Activated T-cell treated with anti-CD3 and anti-CD28 coated beads, Interleukin-2, amount 50 U/mL, for 24 hours (primary cell): ENCODE measurements around the gene ZNF655.
"Not testable (repeated sequence)": the region's sequence is repeated elsewhere in the genome, so short reads cannot be mapped to it uniquely, and the experiment has no call there.

ENCODE experiments used
- DNase-seq: peaks from one replicate; pipeline ENCODE4 v3.0.0-alpha.2; 2020
- H3K27ac Mint-ChIP-seq: 2 replicates; pipeline ENCODE4 v1.8.0; 2020; ENCODE audit warnings: mild to moderate bottlenecking, mixed read lengths
- H3K27me3 Mint-ChIP-seq: 2 replicates; pipeline ENCODE4 v1.8.0; 2020; ENCODE audit warnings: mixed read lengths
- H3K36me3 Mint-ChIP-seq: 2 replicates; pipeline ENCODE4 v1.8.0; 2020; ENCODE audit warnings: low read depth, mixed read lengths
- H3K4me1 Mint-ChIP-seq: 2 replicates; pipeline ENCODE4 v1.8.0; 2020; ENCODE audit warnings: low read depth, mixed read lengths
- H3K4me3 Mint-ChIP-seq: 2 replicates; pipeline ENCODE4 v1.8.0; 2020; ENCODE audit warnings: mild to moderate bottlenecking, moderate library complexity, mixed read lengths
- H3K9me3 Mint-ChIP-seq: 2 replicates; pipeline ENCODE4 v1.8.0; 2020; ENCODE audit warnings: mixed read lengths

ZNF655 gene

DNA sequence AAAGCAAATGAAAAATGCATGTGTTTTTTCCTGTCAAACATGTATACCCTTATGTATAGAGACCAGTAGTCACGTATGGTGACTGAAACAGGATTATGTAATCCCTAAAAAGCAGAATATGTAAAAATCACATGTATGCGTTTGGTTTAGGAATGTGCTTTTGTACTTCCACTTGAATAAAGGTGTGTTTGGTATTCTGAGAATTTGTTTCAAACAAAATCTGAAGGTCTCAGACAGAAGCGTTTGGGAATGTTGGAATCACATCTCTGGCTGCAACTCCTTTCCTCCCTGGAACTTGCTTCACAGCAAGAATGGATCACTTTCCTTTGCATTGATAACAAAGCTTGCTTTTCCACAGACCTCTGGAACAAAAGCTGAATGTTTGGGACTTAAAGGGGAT lies 17.8 kb downstream of the ZNF655 start:
- no peak for DNase-seq
- no peaks in the 10 kb centered on the region for H3K27me3 Mint-ChIP-seq
- H3K36me3 Mint-ChIP-seq = peaks cover 39% of the 10 kb centered on the region
- H3K4me1 Mint-ChIP-seq = peaks cover 19% of the 10 kb centered on the region
- H3K4me3 Mint-ChIP-seq = no peak overlapping the region
- H3K9me3 Mint-ChIP-seq = no peaks in the 10 kb centered on the region
- no peak overlapping the region for H3K27ac Mint-ChIP-seq

DNA sequence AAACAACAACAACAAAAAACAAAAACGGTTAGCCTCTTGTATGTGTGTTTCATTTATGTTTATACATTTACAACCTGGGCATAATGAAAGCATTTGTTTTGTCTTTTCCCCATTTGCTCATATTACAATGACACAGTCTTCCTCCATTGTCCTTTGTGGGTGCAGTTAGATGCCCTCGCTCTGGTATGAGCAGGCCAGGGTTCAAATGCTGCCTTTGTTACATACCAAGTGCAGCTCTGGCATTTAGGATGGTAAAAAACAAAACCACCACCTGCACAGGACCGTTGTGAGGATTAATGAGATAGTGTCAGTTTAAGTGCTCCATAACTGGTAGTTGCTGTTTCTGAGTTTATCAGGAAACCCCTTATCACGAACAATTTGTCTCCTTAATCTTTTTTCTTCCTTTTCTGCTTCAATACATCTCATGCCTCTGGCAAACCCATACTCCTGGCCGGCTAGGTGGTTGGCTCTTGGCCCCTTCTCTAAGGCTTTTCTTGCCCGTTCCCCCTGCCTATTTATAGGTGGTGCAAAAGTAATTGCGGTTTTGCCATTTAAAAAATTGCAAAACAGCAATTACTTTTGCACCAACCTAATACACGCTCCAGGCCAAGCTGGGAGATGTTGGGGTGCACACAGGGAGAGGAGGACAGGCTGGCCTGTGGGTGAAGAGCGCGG lies 21.0 kb downstream of the ZNF655 start:
- Mint-ChIP-seq H3K9me3 (no peaks in the 10 kb centered on the region), H3K27me3 (no peaks in the 10 kb centered on the region), H3K4me1 (peaks cover 20% of the 10 kb centered on the region), H3K4me3 (peak overlapping the region; percentile 77), H3K27ac (peak overlapping the region; percentile 52), H3K36me3 (peaks cover 11% of the 10 kb centered on the region)
- no peak for DNase-seq

DNA sequence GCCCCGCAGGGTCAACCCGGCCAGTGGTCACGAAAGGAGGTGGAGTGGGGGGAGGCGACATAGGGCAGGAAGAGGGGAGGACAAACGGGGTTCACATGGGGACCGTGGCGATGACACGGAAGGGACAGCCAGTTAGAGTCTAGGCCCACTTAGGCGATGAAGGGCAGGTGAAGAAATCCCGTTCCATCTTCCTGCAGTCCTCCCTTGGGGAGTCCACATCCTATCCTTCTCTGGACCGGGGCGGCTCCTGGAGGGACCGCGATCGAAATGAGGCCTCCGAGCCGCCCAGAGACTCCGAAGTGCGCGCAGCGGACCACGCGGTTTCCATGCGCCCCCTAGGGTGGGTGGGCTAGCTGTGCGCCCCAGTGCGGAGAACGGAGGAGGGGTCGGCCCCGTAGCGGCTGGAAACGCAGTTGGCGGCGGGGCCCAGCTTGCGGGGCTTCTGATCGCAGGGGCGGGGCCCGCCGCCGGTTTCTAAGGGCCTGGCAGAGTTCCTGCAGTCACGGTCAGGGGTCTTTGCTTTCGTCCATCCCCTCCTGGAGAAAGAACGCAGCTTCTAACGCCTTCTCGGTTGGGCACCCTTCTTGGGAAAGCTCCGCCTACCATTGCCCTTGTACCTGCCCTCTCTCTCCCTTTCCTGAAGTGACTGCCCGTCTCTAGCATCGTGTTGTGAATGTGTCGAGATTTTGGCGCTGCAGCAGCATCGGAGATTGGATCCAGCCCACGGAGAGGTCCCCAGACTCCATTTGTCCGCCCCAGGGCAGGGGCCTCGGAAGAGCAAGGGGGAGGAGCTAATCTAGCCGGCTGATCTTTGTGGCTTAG lies 21.7 kb downstream of the ZNF655 start:
- Mint-ChIP-seq H3K27ac (peak overlapping the region; percentile 89), H3K27me3 (no peaks in the 10 kb centered on the region)
- peak; percentile 77 for DNase-seq

DNA sequence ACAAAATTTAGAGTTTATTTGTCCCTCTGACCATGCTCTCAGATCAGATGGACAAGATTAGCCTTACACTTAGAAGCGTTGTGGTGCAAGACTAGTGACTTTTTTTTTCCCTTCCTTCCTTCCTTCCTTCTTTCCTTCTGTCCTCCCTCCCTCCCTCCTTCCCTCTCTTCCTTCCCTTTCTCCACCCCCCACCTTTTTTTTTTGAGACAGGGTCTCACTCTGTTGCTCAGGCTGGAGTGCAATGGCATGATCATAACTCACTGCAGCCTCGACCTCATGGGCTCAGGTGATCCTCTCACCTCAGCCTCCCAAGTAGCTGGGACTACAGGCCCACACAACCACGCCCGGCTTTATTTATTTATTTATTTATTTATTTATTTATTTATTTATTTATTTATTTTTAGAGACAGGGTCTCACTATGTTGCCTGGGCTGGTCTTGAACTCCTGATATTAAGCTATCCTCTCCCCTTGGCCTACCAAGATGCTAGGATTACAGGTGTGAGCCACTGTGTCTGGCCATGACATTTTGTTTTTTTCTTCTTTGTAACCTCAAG lies 22.4 kb downstream of the ZNF655 start:
- not testable (repeated sequence) for H3K36me3 Mint-ChIP-seq, DNase-seq, H3K9me3 Mint-ChIP-seq, H3K27me3 Mint-ChIP-seq
- H3K4me1 Mint-ChIP-seq = peaks cover 20% of the 10 kb centered on the region
- H3K4me3 Mint-ChIP-seq = peak overlapping the region; percentile 77
- peak overlapping the region; percentile 89 for H3K27ac Mint-ChIP-seq

More for the DNA sequence above, 21.7 kb downstream of the ZNF655 start:
- H3K4me3 Mint-ChIP-seq = peak overlapping the region; percentile 77
- H3K4me1 Mint-ChIP-seq = peaks cover 20% of the 10 kb centered on the region
- H3K9me3 Mint-ChIP-seq = no peaks in the 10 kb centered on the region
- peaks cover 5% of the 10 kb centered on the region for H3K36me3 Mint-ChIP-seq

DNA sequence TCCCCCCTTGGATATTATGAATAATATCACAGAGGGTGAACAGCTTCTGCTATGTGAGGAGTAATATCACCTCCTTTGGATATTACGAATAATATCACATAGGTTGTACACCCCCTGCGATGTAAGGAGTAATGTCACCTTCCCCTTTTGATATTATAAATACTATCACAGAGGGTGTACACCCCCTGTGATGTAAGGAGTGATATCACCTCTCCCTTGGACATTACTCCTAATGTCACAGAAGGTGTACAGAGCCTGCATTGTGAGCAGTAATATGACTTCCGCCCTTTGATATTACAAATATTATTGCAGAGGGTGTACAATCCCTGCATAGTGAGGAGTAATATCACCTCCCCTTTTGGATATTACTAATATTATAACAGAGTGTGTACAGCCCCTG lies 30.4 kb downstream of the ZNF655 start:
- Mint-ChIP-seq H3K9me3 (no peaks in the 10 kb centered on the region), H3K4me3 (no peak overlapping the region), H3K36me3 (no peaks in the 10 kb centered on the region), H3K4me1 (no peaks in the 10 kb centered on the region), H3K27ac (no peak overlapping the region), H3K27me3 (no peaks in the 10 kb centered on the region)
- no peak for DNase-seq

DNA sequence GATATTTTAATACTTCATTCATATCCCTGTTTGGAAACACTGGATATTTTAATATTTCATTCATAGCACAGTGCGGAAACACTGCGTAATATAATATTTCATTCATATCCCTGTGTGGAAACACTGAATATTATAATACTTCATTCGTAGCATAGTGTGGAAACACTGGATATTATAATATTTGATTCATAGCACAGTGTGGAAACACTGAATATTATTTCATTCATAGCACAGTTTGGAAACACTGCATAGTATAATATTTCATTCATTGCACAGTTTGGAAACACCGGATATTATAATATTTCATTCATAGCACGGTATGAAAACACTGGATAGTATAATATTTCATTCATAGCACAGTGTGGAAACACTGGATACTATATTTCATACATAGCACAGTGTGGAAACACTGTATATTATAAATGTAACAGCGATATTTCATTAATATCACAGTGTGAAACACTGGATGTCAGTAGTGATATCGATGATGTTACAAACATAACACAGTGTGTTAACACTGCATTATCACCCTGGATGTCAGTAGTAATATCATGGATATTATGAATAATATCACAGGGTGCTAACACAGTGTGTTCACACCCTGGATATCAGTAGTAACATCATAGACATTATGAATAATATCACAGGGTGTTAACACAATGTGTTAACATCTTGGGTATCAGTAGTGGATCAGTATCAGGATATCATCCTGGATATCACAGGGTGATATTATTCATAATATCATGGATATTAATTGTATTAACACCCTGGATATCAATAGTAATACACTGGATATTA lies 36.7 kb downstream of the ZNF655 start:
- no peak overlapping the region for H3K27ac Mint-ChIP-seq
- H3K4me1 Mint-ChIP-seq = no peaks in the 10 kb centered on the region
- no peak for DNase-seq
- H3K36me3 Mint-ChIP-seq = no peaks in the 10 kb centered on the region
- no peak overlapping the region for H3K4me3 Mint-ChIP-seq
- no peaks in the 10 kb centered on the region for H3K9me3 Mint-ChIP-seq
- no peaks in the 10 kb centered on the region for H3K27me3 Mint-ChIP-seq

DNA sequence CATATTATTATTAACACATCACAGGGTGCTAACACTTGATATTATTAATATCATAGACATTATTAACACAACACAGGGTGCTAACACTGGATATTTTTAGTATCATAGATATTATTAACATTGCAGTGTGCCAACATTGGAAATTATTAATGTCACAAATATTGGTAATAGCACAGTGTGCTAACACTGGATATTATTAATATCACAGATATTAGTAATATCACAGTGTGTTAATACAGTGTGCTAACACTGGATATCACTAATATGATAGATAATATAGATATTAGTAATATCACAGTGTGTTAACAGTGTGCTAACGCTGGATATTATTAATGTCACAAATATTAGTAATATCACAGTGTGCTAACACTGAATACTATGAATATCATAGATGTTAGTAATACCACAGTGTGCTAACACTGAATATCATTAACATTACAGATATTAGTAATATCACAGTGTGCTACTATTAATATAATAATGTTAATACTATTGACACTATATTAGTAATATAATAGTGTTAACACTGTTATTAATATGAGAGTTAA lies 38.0 kb downstream of the ZNF655 start:
- no peak overlapping the region for H3K27ac Mint-ChIP-seq
- no peaks in the 10 kb centered on the region for H3K9me3 Mint-ChIP-seq
- H3K4me1 Mint-ChIP-seq = no peaks in the 10 kb centered on the region
- H3K4me3 Mint-ChIP-seq = no peak overlapping the region
- no peaks in the 10 kb centered on the region for H3K27me3 Mint-ChIP-seq
- no peak for DNase-seq
- H3K36me3 Mint-ChIP-seq = no peaks in the 10 kb centered on the region

DNA sequence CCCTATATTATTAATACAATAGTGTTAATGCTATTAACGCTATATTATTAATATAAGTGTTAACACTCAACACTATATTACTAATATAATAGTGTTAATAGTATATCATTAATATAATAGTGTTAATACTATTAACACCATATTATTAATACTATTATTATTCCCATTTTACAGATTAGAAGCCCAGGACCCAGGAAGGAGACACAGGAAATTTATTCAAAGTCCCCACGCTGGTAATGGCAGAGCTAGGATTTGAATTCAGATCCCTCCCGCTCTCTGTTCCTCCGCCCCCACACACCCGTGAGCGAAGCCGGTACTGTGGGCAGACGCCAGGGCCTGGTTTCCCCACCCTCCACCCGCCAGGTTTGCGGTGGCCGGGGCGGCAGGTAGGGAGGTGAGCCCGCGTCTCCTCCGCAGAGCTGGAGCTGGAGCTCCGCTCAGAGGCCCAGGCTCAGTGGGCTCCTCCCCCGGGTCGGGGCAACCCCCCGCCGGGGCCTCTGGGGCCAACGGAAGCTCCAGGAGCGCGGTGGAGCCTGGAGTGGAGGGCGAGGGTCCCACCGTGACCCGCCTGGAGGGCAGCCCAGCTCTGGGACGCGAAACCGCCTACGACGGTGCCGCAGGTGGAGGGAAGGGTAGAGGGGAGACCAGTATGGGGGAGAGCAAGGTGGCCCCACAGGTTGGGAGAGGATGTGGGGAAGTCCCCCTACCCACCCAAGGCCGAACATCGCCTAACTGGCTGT lies 39.5 kb downstream of the ZNF655 start, which contains the start of gene TMEM225B:
TSS of gene TMEM225B (plus strand) at position 506 of the 740 bp plus-strand sequence. CDS start 6,122 bp downstream, outside the sequence.
- no peak for DNase-seq
- Mint-ChIP-seq H3K36me3 (no peaks in the 10 kb centered on the region), H3K9me3 (no peaks in the 10 kb centered on the region), H3K4me3 (no peak within 1 kb of the TSS), H3K4me1 (no peaks in the 10 kb centered on the region), H3K27ac (no peak within 1 kb of the TSS), H3K27me3 (no peaks in the 10 kb centered on the region)

DNA sequence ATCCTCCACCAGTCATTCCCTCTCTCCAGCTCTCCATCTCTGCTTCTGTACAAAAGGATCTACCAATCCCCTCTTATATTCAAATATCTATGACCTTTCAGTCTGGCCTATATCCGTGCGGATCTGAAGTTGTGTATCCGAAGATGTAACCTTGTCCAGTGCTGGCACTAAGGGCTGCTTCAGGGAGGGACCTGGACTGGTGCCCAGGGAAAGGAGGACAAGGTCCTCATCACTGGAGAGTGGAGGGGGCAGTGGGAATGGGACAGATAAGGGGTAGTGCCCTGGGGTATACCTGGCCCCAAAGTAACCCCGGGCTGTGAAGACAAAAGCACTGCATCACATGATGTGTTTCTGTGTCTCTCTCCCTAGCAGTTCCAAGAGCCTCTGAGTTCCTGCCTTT lies 41.4 kb downstream of the ZNF655 start:
- Mint-ChIP-seq H3K27ac (no peak overlapping the region), H3K36me3 (no peaks in the 10 kb centered on the region), H3K9me3 (no peaks in the 10 kb centered on the region), H3K27me3 (no peaks in the 10 kb centered on the region), H3K4me3 (no peak overlapping the region), H3K4me1 (no peaks in the 10 kb centered on the region)
- no peak for DNase-seq

DNA sequence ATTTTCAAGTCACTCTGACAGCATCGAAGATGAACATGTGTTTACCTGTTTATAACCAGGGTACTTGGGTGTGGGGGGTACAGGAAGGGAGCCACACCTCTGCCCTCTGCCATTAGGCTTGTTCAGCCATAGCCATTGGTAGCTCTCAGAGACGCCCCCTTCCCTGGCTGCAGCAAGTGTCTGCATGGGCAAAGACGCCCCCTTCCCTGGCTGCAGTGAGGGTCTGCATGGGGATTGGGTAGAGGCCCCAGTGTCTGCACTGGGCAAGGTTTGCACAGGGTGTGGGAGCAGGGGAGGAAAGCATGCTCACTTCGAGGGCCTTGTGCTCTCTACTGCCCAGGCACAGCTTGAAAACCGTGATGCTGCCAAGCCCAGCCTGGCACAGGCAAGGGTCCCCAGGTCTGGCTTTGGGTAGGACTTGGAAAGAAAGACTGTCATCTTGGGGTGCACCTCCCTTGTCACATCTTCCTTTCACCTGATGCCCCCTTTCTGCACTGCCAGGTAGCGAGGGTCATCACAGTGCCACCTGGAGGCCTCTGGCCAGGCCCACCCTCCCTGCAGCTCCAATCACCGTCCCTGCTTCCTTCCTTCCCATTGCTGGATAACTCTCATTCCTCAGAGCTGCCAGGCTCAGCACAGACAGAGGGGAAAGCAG lies 43.3 kb downstream of the ZNF655 start:
- Mint-ChIP-seq H3K27me3 (no peaks in the 10 kb centered on the region), H3K27ac (no peak overlapping the region), H3K36me3 (no peaks in the 10 kb centered on the region)

DNA sequence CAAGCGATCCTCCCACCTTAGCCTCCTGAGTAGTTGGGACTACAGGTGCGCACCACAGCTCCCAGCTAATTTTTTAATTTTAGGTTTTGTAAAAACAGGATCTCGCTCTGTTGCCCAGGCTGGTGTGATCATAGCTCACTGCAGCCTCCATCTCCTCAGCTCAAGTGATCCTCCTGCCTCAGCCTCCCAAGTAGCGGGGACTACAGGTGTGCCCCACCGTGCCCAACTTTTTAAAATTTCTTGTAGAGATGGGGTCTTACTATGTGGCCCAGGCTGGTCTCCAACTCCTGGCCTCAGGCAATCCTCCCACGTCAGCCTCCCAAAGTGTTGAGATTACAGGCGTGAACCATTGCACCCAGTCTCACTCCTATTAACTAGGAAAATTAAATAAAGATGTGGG lies 47.1 kb downstream of the ZNF655 start:
- Mint-ChIP-seq H3K4me3 (no peak overlapping the region), H3K9me3 (no peaks in the 10 kb centered on the region), H3K27me3 (no peaks in the 10 kb centered on the region), H3K4me1 (no peaks in the 10 kb centered on the region), H3K27ac (no peak overlapping the region), H3K36me3 (no peaks in the 10 kb centered on the region)
- DNase-seq = no peak

More for the DNA sequence above, 43.3 kb downstream of the ZNF655 start:
- Mint-ChIP-seq H3K9me3 (no peaks in the 10 kb centered on the region), H3K4me3 (no peak overlapping the region), H3K4me1 (no peaks in the 10 kb centered on the region)
- DNase-seq = no peak

DNA sequence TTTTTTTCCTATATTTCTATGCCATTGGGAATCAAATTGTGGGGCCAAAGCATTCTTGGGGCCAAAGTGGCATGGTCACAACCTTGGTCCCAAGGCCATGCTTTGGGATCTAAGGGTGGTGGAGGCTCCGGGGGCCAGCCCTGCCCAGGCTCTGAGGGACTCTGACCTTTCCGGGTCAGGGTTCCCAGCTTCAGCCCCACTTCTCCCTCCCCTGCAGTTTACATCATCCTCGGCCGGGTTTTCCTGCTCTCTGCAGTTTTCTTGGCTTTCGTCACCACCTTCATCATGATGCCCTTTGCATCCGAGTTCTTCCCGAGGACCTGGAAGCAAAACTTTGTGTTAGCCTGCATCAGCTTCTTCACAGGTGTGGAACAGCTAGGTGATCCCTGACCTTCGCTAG lies 48.1 kb downstream of the ZNF655 start:
- Mint-ChIP-seq H3K27me3 (no peaks in the 10 kb centered on the region), H3K4me1 (no peaks in the 10 kb centered on the region), H3K27ac (no peak overlapping the region)

DNA sequence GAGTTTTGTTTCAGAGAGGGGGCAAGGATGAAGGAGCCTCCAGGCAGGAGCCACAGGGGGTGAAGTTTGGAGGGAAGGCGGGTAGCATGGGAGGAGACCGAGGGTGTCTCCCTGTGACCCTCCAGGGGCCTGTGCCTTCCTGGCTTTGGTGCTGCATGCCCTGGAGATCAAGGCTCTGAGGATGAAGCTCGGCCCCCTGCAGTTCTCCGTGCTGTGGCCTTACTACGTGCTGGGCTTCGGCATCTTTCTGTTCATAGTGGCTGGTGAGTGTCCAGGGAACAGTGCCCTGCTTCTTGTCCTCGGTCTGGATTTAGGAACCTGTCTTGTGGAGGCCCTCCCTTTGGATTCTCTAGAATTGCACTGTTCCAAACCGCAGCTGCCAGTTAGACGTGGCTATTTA lies 49.1 kb downstream of the ZNF655 start:
- Mint-ChIP-seq H3K36me3 (no peaks in the 10 kb centered on the region), H3K4me3 (no peak overlapping the region), H3K9me3 (no peaks in the 10 kb centered on the region), H3K27ac (no peak overlapping the region), H3K4me1 (no peaks in the 10 kb centered on the region), H3K27me3 (no peaks in the 10 kb centered on the region)
- no peak for DNase-seq

More for the DNA sequence above, 48.1 kb downstream of the ZNF655 start:
- Mint-ChIP-seq H3K36me3 (no peaks in the 10 kb centered on the region), H3K9me3 (no peaks in the 10 kb centered on the region), H3K4me3 (no peak overlapping the region)
- DNase-seq = no peak
